Dermis blood vessel endothelial cell (primary cell): ENCODE data around the gene LMO1. TPM values are rescaled to one million over a fixed set of nuclear protein-coding genes. Genes with fewer than 3 reads are reported as not detected.

Experiments
- DNase-seq: peaks from one replicate; pipeline ENCODE4 v3.0.0; 2010
- total RNA-seq: library from RNA; depleted of rRNA; stranded (reverse); fragments of >200 nt; gene quantifications from 2 replicates; pipeline ENCODE4 v1.2.3, GENCODE V29; 2014

The LMO1 gene
- total RNA-seq, result not detected in 2 replicates

GRCh38 chr11:8263769-8264410 is at the start of gene LMO1:
TSS of gene LMO1 (minus strand) at chr11:8263878. CDS start at chr11:8263362, 516 bp downstream.
- peak; percentile 87 for DNase-seq

GRCh38 chr11:8312986-8313385 is 49.3 kb upstream of the LMO1 start:
- no peak for DNase-seq

- DNase-seq, result no peak
Measured at GRCh38 chr11:8311366-8311765, 47.7 kb upstream of the LMO1 start.

- DNase-seq, result no peak
Measured at GRCh38 chr11:8310743-8311298, 47.1 kb upstream of the LMO1 start.

GRCh38 chr11:8309862-8310261 is 46.2 kb upstream of the LMO1 start:
- DNase-seq, result no peak

GRCh38 chr11:8309311-8309710 is 45.6 kb upstream of the LMO1 start:
- no peak for DNase-seq

- no peak for DNase-seq
Measured at GRCh38 chr11:8307601-8308000, 43.9 kb upstream of the LMO1 start.

- DNase-seq, result no peak
Measured at GRCh38 chr11:8301622-8302021, 37.9 kb upstream of the LMO1 start.

GRCh38 chr11:8298801-8299786 is 35.4 kb upstream of the LMO1 start:
- DNase-seq, result no peak

- DNase-seq, result no peak
Measured at GRCh38 chr11:8297781-8298440, 34.2 kb upstream of the LMO1 start.

GRCh38 chr11:8296872-8297271 is 33.2 kb upstream of the LMO1 start:
- DNase-seq, result no peak

GRCh38 chr11:8296038-8296649 is 32.5 kb upstream of the LMO1 start:
- DNase-seq, result no peak

- no peak for DNase-seq
Measured at GRCh38 chr11:8294251-8294935, 30.7 kb upstream of the LMO1 start.

- DNase-seq, result no peak
Measured at GRCh38 chr11:8293171-8293570, 29.5 kb upstream of the LMO1 start.

GRCh38 chr11:8292351-8292750 is 28.7 kb upstream of the LMO1 start:
- DNase-seq, result no peak

GRCh38 chr11:8291421-8292350 is 28.0 kb upstream of the LMO1 start:
- DNase-seq, result no peak

- DNase-seq, result no peak
Measured at GRCh38 chr11:8290081-8290810, 26.6 kb upstream of the LMO1 start.

GRCh38 chr11:8289492-8289918 is 25.8 kb upstream of the LMO1 start:
- DNase-seq, result peak; percentile 53

GRCh38 chr11:8288824-8289491 is 25.3 kb upstream of the LMO1 start:
- DNase-seq, result no peak
